Measurements from ENCODE around the gene PNKD. TPM values are rescaled to one million over a fixed set of nuclear protein-coding genes. Genes with fewer than 3 reads are reported as not detected.

PNKD gene
- total RNA-seq, 2 experiments from 2014 or later, result 66.3 to 74.5 TPM

DNA sequence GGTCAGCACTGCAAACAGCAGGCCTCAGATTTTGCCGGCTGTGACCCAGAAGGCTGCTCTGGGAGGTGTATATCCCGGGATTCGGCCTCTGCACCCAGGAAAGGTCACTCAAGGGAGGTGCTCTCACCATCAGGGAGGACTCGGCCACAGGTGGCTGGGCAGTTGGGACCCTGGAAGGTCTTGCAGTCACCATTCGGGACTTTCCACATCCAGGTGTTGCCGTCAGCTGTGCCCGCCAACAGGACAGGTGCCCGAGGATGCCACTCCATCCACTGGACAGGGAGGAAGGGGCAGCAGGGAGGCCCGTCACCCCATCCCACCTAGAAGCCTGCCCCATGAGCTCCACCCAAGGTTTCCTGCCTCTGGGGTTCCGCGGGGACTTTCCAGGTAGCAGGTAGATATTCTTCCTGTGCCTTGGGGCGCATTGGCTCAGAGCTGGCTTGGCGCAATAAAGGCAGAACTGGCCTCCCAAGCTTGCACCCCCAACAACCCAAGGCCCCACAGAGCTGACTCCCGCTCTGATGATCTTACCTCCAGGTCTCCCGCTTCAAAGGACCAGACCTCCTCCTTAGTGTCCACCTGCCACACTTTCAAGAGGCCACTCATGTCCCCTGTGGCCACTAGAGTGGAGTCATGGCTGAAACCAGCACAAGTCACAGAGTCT is 3.9 kb upstream of the PNKD start:
- Histone ChIP-seq H3K4me3 (ENCODE audit: low read depth, low read length, poor library complexity, severe bottlenecking) (no peak overlapping the region), H2AFZ (ENCODE audit: low read length) (no peak overlapping the region), H3K79me2 (ENCODE audit: insufficient read depth, low read depth, low read length) (peaks cover 15% of the 10 kb centered on the region; the same call in 1 of the 2 replicates), H3K4me2 (ENCODE audit: low read length) (no peak overlapping the region), H3K9me3 (ENCODE audit: low read length) (no peaks in the 10 kb centered on the region), H3K9me2 (ENCODE audit: insufficient read depth, low read length) (no peaks in the 10 kb centered on the region), H4K20me1 (ENCODE audit: insufficient read depth, low read length) (no peaks in the 10 kb centered on the region), H3K4me1 (ENCODE audit: insufficient read depth, low read length, poor library complexity, severe bottlenecking) (peaks cover 11% of the 10 kb centered on the region), H3K27ac (ENCODE audit: low read depth, low read length, poor library complexity, severe bottlenecking) (no peak overlapping the region), H3K36me3 (ENCODE audit: insufficient read depth, low read length) (peaks cover 30% of the 10 kb centered on the region)
- no peak for DNase-seq (ENCODE audit: low spot score)
- POLR2A ChIA-PET, result interaction anchor here (0.9 kb wide), 1 partner anchor 151 kb away, joined by 3 read pairs; no protein-coding TSS in a partner anchor
- BruUV-seq (replicated peaks), result no TSS peak
- intact Hi-C loops (cut with micrococcal nuclease; ENCODE audit: unreplicated experiment), result no loop called here
- CTCF ChIA-PET (ENCODE audit: unreplicated experiment), result no interaction called here
- TF ChIP-seq, protein P1, sequence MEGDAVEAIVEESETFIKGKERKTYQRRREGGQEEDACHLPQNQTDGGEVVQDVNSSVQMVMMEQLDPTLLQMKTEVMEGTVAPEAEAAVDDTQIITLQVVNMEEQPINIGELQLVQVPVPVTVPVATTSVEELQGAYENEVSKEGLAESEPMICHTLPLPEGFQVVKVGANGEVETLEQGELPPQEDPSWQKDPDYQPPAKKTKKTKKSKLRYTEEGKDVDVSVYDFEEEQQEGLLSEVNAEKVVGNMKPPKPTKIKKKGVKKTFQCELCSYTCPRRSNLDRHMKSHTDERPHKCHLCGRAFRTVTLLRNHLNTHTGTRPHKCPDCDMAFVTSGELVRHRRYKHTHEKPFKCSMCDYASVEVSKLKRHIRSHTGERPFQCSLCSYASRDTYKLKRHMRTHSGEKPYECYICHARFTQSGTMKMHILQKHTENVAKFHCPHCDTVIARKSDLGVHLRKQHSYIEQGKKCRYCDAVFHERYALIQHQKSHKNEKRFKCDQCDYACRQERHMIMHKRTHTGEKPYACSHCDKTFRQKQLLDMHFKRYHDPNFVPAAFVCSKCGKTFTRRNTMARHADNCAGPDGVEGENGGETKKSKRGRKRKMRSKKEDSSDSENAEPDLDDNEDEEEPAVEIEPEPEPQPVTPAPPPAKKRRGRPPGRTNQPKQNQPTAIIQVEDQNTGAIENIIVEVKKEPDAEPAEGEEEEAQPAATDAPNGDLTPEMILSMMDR (conservative IDR thresholded peaks at IDR 0.05; ENCODE audit: low read length), result no peak
- no peak for TF ChIP-seq EZH2phosphoT487 (IDR thresholded peaks at IDR 0.05; ENCODE audit: borderline replicate concordance, low read depth, low read length)

DNA sequence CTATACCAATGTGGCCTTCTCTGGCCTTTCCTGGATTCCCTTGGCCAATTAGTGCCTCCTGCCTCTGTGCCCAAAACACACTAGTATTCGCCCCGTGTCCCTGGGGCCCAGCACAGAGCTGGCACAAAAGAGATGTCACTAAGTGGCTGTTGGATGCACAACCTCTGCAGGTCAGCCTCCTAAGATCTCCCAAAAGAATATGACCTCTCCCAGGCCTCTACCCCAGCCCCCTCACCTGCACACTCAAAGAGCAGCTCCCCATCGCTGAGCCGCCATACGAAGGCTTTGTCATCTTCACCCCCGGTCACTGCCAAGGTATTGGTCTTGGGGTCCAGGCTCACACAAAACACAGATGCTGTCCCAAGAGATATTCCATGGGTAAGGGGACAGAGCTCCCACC is 3.1 kb upstream of the PNKD start:
- H2AFZ ChIP-seq (ENCODE audit: low read length), result no peak overlapping the region
- H4K20me1 ChIP-seq (ENCODE audit: insufficient read depth, low read length), result no peaks in the 10 kb centered on the region
- intact Hi-C loops (cut with micrococcal nuclease; ENCODE audit: unreplicated experiment), result no loop called here
- no peak overlapping the region for H3K4me3 ChIP-seq (ENCODE audit: low read depth, low read length, poor library complexity, severe bottlenecking)
- H3K9me2 ChIP-seq (ENCODE audit: insufficient read depth, low read length), result no peaks in the 10 kb centered on the region
- H3K79me2 ChIP-seq (ENCODE audit: insufficient read depth, low read depth, low read length), result peaks cover 23% of the 10 kb centered on the region; the same call in 1 of the 2 replicates
- peaks cover 12% of the 10 kb centered on the region for H3K4me1 ChIP-seq (ENCODE audit: insufficient read depth, low read length, poor library complexity, severe bottlenecking)
- H3K36me3 ChIP-seq (ENCODE audit: insufficient read depth, low read length), result peaks cover 34% of the 10 kb centered on the region
- no peak overlapping the region for H3K27ac ChIP-seq (ENCODE audit: low read depth, low read length, poor library complexity, severe bottlenecking)
- no peak for TF ChIP-seq EZH2phosphoT487 (IDR thresholded peaks at IDR 0.05; ENCODE audit: borderline replicate concordance, low read depth, low read length)
- TF ChIP-seq, protein P1 (conservative IDR thresholded peaks at IDR 0.05; ENCODE audit: low read length), result no peak
- CTCF ChIA-PET (ENCODE audit: unreplicated experiment), result no interaction called here
- H3K4me2 ChIP-seq (ENCODE audit: low read length), result no peak overlapping the region
- no peaks in the 10 kb centered on the region for H3K9me3 ChIP-seq (ENCODE audit: low read length)
- POLR2A ChIA-PET, result no interaction called here
- DNase-seq (ENCODE audit: low spot score), result no peak
- no TSS peak for BruUV-seq (replicated peaks)
